Nephron progenitor cell (in vitro differentiated cells): ENCODE measurements around the gene NINJ2.

Experiments used
- DNase-seq: peaks from one replicate; pipeline ENCODE4 v3.0.0; 2021
- H3K27ac Mint-ChIP-seq: 2 replicates; pipeline ENCODE4 v1.8.0; 2021; ENCODE audit warnings: mild to moderate bottlenecking, moderate library complexity, mixed read lengths
- H3K27me3 Mint-ChIP-seq: 2 replicates; pipeline ENCODE4 v1.8.0; 2021; ENCODE audit warnings: mild to moderate bottlenecking, low read depth, mixed read lengths; ENCODE audit not compliant: poor library complexity
- H3K36me3 Mint-ChIP-seq: 2 replicates; pipeline ENCODE4 v1.8.0; 2021; ENCODE audit warnings: low read depth, mixed read lengths
- H3K4me1 Mint-ChIP-seq: 2 replicates; pipeline ENCODE4 v1.8.0; 2021; ENCODE audit warnings: mixed read lengths
- H3K4me3 Mint-ChIP-seq: 2 replicates; pipeline ENCODE4 v1.8.0; 2021; ENCODE audit warnings: mild to moderate bottlenecking, moderate library complexity, mixed read lengths
- H3K9me3 Mint-ChIP-seq: 2 replicates; pipeline ENCODE4 v1.8.0; 2021; ENCODE audit warnings: mild to moderate bottlenecking, moderate library complexity, mixed read lengths
- TF ChIP-seq, protein P1 (sequence below): fragments of 200-600 bp; sonication (generic); IDR thresholded peaks from 2 replicates; pipeline ENCODE4 v1.5.0; 2021; ENCODE audit warnings: antibody characterized with exemption

Gene NINJ2

DNA sequence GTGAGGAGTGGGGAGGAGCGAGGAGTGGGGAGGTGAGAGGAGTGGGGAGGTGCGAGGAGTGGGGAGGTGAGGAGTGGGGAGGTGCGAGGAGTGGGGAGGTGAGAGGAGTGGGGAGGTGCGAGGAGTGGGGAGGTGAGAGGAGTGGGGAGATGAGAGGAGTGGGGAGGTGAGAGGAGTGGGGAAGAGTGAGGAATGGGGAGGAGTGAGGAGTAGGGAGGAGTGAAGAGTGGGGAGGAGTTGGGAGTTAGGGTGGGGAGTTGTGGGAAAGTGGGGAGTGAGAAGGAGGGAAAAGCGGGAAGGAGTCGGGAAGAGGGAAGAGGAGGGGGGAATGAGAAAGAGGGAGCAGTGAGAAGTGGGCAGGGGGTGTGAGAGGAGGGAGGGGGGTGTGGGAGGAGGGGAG lies 117.4 kb downstream of the NINJ2 start:
- no peak overlapping the region for H3K4me3 Mint-ChIP-seq
- no peaks in the 10 kb centered on the region for H3K36me3 Mint-ChIP-seq
- no peak for DNase-seq
- no peak overlapping the region for H3K27ac Mint-ChIP-seq
- H3K9me3 Mint-ChIP-seq, result no peaks in the 10 kb centered on the region
- H3K27me3 Mint-ChIP-seq, result peaks cover 13% of the 10 kb centered on the region
- TF ChIP-seq, protein P1, sequence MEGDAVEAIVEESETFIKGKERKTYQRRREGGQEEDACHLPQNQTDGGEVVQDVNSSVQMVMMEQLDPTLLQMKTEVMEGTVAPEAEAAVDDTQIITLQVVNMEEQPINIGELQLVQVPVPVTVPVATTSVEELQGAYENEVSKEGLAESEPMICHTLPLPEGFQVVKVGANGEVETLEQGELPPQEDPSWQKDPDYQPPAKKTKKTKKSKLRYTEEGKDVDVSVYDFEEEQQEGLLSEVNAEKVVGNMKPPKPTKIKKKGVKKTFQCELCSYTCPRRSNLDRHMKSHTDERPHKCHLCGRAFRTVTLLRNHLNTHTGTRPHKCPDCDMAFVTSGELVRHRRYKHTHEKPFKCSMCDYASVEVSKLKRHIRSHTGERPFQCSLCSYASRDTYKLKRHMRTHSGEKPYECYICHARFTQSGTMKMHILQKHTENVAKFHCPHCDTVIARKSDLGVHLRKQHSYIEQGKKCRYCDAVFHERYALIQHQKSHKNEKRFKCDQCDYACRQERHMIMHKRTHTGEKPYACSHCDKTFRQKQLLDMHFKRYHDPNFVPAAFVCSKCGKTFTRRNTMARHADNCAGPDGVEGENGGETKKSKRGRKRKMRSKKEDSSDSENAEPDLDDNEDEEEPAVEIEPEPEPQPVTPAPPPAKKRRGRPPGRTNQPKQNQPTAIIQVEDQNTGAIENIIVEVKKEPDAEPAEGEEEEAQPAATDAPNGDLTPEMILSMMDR, result no peak
- peaks cover 33% of the 10 kb centered on the region for H3K4me1 Mint-ChIP-seq

DNA sequence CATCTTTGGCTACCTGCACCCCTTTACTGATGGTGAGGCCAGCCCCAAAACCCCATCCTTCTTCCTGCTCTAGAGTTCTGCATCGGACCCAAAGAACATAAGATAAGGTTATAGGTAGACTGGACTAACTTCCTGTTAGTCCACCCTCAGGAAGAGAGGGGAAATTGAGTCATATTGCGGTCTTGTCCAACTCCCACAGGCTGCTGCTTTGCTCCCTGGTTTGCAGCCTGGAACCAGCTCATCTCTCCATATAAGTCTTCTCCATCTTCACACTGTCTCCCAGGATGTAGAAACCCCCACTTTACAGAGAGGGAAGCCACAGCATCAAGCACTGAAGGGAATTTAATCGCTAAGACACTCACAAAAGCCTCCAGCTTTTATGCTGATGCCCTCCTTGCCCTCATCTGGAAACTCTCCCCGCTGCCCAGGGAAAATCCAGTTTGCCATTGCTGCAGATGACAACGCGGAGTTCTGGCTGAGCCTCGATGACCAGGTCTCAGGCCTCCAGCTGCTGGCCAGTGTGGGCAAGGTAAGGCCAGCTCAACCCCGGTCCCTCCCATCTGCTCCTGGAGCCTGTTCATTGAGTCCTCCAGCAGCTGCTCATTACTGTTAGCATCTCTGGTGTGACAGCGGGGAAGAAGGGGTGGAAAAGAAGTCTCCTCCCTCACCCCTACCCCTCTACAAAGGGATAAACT lies 118.2 kb downstream of the NINJ2 start:
- Mint-ChIP-seq H3K4me3 (no peak overlapping the region), H3K9me3 (no peaks in the 10 kb centered on the region), H3K27me3 (peaks cover 13% of the 10 kb centered on the region), H3K36me3 (no peaks in the 10 kb centered on the region), H3K4me1 (peaks cover 39% of the 10 kb centered on the region), H3K27ac (no peak overlapping the region)
- TF ChIP-seq, protein P1, result no peak
- DNase-seq, result no peak

DNA sequence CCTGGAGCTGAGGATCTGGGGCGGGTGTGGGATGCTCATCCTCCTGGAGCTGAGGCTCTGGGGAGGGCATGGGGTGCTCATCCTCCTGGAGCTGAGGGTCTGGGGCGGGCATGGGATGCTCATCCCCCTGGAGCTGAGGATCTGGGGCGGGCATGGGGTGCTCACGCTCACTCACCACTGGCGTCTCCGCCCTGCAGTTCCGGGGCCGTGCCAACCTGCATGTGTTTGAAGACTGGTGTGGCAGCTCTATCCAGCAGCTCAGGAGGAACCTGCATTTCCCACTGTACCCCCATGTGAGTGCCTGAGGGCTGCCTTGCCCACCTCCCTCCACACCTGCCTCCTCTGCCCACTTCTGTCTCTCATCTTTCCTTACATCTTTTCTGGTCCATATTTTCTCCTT lies 119.1 kb downstream of the NINJ2 start:
- Mint-ChIP-seq H3K36me3 (no peaks in the 10 kb centered on the region), H3K27ac (no peak overlapping the region), H3K4me1 (peaks cover 48% of the 10 kb centered on the region), H3K9me3 (no peaks in the 10 kb centered on the region), H3K4me3 (peak overlapping the region; percentile 10), H3K27me3 (peaks cover 13% of the 10 kb centered on the region)
- DNase-seq, result no peak
- TF ChIP-seq, protein P1, result no peak

DNA sequence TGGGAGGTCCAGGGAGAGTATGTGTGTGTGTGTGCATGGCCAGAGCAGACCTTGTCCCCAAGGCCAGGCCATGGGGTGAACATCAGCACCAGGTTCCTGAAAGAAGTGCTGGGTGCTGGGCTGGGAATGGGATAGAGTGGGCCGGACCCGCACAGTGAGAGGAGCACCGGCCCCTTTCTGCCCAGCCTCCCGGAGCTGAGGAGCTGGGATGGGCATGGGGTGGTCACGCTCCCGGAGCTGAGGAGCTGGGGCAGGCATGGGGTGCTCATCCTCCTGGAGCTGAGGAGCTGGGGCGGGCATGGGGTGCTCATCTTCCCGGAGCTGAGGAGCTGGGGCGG lies 120.2 kb downstream of the NINJ2 start:
- Mint-ChIP-seq H3K36me3 (no peaks in the 10 kb centered on the region), H3K4me3 (no peak overlapping the region), H3K4me1 (peaks cover 49% of the 10 kb centered on the region), H3K27me3 (peaks cover 13% of the 10 kb centered on the region), H3K27ac (peak overlapping the region; percentile 92), H3K9me3 (no peaks in the 10 kb centered on the region)
- DNase-seq, result peak; percentile 16
- TF ChIP-seq, protein P1, result no peak

DNA sequence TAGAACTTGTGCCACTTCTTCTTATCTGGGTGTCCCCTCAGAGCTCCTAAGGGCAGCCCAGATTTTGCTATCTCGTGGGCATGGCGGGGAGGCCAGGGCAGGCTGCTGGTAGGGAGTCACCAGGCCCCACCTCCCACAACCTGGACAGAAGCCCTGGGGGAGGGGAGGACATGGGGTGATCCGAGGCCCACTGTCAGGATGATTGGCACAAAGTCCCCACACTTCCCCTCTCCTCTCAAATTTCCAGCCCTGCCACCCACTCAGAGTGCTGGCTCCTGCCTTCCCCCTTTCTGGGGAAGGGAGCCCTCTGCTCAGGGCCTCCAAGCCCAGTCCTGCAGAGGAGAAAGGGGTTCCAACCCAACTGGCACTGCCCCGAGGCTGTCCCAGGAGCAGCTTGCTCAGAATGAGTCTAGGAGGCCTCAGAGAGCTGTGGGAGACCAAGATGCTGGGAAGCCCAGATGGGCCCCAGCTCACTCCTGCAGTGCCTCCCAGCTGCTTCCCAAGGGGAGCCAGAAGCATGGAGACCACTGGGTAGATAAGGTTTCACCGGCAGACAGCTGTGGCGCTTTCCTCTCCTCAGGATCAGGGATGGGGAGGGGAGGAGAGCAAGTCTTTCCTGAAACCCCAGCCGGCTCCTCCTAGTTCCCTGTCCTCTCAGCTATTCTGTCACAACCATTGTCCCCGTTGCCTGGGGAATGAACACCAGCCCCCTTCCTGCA lies 120.7 kb downstream of the NINJ2 start:
- H3K4me1 Mint-ChIP-seq, result peaks cover 49% of the 10 kb centered on the region
- TF ChIP-seq, protein P1, result no peak
- H3K9me3 Mint-ChIP-seq, result no peaks in the 10 kb centered on the region
- H3K4me3 Mint-ChIP-seq, result peak overlapping the region; percentile 41
- no peaks in the 10 kb centered on the region for H3K36me3 Mint-ChIP-seq
- DNase-seq, result peak; percentile 46
- peak overlapping the region; percentile 92 for H3K27ac Mint-ChIP-seq
- peaks cover 13% of the 10 kb centered on the region for H3K27me3 Mint-ChIP-seq
